Retina (tissue), 1 donor: ENCODE results near the gene NPL.

Experiments used
- DNase-seq: peaks from one replicate; pipeline ENCODE4 v3.0.0-alpha.2; 2016

NPL gene

GRCh38 chr1:182779530-182779929 is 10.0 kb upstream of the NPL start:
- no peak for DNase-seq

GRCh38 chr1:182781841-182782586 is 7.6 kb upstream of the NPL start:
- DNase-seq, result peak; percentile 65

GRCh38 chr1:182782587-182782913 is 7.0 kb upstream of the NPL start:
- no peak for DNase-seq

- DNase-seq, result no peak
These were observed 6.5 kb upstream of the NPL start for GRCh38 chr1:182783068-182783467.

GRCh38 chr1:182784556-182785171 is 4.9 kb upstream of the NPL start:
- DNase-seq, result peak; percentile 35

- no peak for DNase-seq
These were observed 4.4 kb upstream of the NPL start for GRCh38 chr1:182785181-182785580.

GRCh38 chr1:182786223-182786994 is 3.2 kb upstream of the NPL start:
- peak; percentile 38 for DNase-seq

GRCh38 chr1:182786995-182787324 is 2.6 kb upstream of the NPL start:
- no peak for DNase-seq

- no peak for DNase-seq
These were observed 2.0 kb downstream of the NPL start for GRCh38 chr1:182791281-182792179.

- no peak for DNase-seq
These were observed 4.5 kb downstream of the NPL start for GRCh38 chr1:182794091-182794490.

- DNase-seq, result no peak
These were observed 5.2 kb downstream of the NPL start for GRCh38 chr1:182794676-182795201.

GRCh38 chr1:182795563-182796228 is 6.1 kb downstream of the NPL start:
- no peak for DNase-seq

- no peak for DNase-seq
These were observed 12.6 kb downstream of the NPL start for GRCh38 chr1:182802006-182802803.

- DNase-seq, result no peak
These were observed 14.3 kb downstream of the NPL start for GRCh38 chr1:182803846-182804245.

GRCh38 chr1:182806015-182806678 is 16.6 kb downstream of the NPL start:
- peak; percentile 36 for DNase-seq

GRCh38 chr1:182807907-182808306 is 18.3 kb downstream of the NPL start:
- DNase-seq, result no peak

GRCh38 chr1:182809414-182809957 is 19.9 kb downstream of the NPL start:
- DNase-seq, result no peak

- no peak for DNase-seq
These were observed 22.6 kb downstream of the NPL start for GRCh38 chr1:182811975-182812722.

- DNase-seq, result no peak
These were observed 27.3 kb downstream of the NPL start for GRCh38 chr1:182816863-182817262.

GRCh38 chr1:182817802-182818201 is 28.2 kb downstream of the NPL start:
- peak; percentile 16 for DNase-seq
